Islet precursor cell (in vitro differentiated cells): ENCODE data around the gene RPL7A.
"Not testable (repeated sequence)": the region's sequence is repeated elsewhere in the genome, so short reads cannot be mapped to it uniquely, and the experiment has no call there.

ENCODE experiments used
- DNase-seq: peaks from one replicate; pipeline ENCODE4 v3.0.0-alpha.2; 2018

Gene RPL7A

GRCh38 chr9:133370685-133371084 is 22.7 kb downstream of the RPL7A start:
- DNase-seq = no peak

GRCh38 chr9:133371261-133371711 is 23.3 kb downstream of the RPL7A start:
- no peak for DNase-seq

GRCh38 chr9:133372144-133372543 is 24.1 kb downstream of the RPL7A start:
- no peak for DNase-seq

GRCh38 chr9:133374612-133375115 is 26.6 kb downstream of the RPL7A start:
- no peak for DNase-seq

- DNase-seq = no peak
These were observed 27.2 kb downstream of the RPL7A start for GRCh38 chr9:133375116-133375723.

GRCh38 chr9:133375724-133376654 is 28.0 kb downstream of the RPL7A start, which contains the start of the genes STKLD1 and SURF4:
STKLD1 (plus strand) TSS chr9:133376366; CDS start chr9:133376474, 108 bp downstream.
SURF4 (minus strand) TSS chr9:133376060; CDS start chr9:133375969, 91 bp downstream.
- DNase-seq = peak; percentile 97

- DNase-seq = not testable (repeated sequence)
These were observed 29.3 kb downstream of the RPL7A start for GRCh38 chr9:133377280-133377679.

GRCh38 chr9:133377721-133378216 is 29.8 kb downstream of the RPL7A start:
- no peak for DNase-seq

GRCh38 chr9:133378408-133378962 is 30.5 kb downstream of the RPL7A start:
- DNase-seq = no peak

GRCh38 chr9:133379153-133380086 is 31.4 kb downstream of the RPL7A start:
- DNase-seq = no peak

- DNase-seq = no peak
These were observed 32.7 kb downstream of the RPL7A start for GRCh38 chr9:133380734-133381133.

GRCh38 chr9:133382507-133383141 is 34.6 kb downstream of the RPL7A start:
- DNase-seq = no peak

GRCh38 chr9:133383438-133383837 is 35.4 kb downstream of the RPL7A start:
- no peak for DNase-seq

GRCh38 chr9:133384736-133385321 is 36.8 kb downstream of the RPL7A start:
- no peak for DNase-seq

- DNase-seq = no peak
These were observed 37.4 kb downstream of the RPL7A start for GRCh38 chr9:133385452-133385851.

- DNase-seq = no peak
These were observed 38.3 kb downstream of the RPL7A start for GRCh38 chr9:133386338-133386737.

- DNase-seq = no peak
These were observed 39.7 kb downstream of the RPL7A start for GRCh38 chr9:133387680-133388079.

- no peak for DNase-seq
These were observed 41.1 kb downstream of the RPL7A start for GRCh38 chr9:133389025-133389557.

GRCh38 chr9:133389562-133389961 is 41.5 kb downstream of the RPL7A start:
- no peak for DNase-seq

GRCh38 chr9:133390713-133391112 is 42.7 kb downstream of the RPL7A start:
- no peak for DNase-seq

GRCh38 chr9:133391449-133391848 is 43.4 kb downstream of the RPL7A start:
- DNase-seq = not testable (repeated sequence)
